HG03378 (cell line): ENCODE measurements around the gene DRAXIN.

ENCODE experiments used
- ATAC-seq: cut with Tn5 transposase; IDR thresholded peaks from one replicate; pipeline ENCODE4 v1.9.1; 2021; ENCODE audit warnings: mild to moderate bottlenecking, moderate library complexity; ENCODE audit not compliant: unreplicated experiment

The DRAXIN gene

GRCh38 chr1:11735531-11735853 is 44.0 kb downstream of the DRAXIN start:
- no peak for ATAC-seq

GRCh38 chr1:11735854-11736745 is 44.6 kb downstream of the DRAXIN start, which contains the start of gene AGTRAP:
AGTRAP (plus strand) TSS chr1:11736136; CDS start chr1:11736209, 73 bp downstream.
- ATAC-seq, result no peak

- no peak for ATAC-seq
Measured at GRCh38 chr1:11736746-11737639, 45.5 kb downstream of the DRAXIN start.

- ATAC-seq, result no peak
Measured at GRCh38 chr1:11738096-11738495, 46.6 kb downstream of the DRAXIN start.

DNA sequence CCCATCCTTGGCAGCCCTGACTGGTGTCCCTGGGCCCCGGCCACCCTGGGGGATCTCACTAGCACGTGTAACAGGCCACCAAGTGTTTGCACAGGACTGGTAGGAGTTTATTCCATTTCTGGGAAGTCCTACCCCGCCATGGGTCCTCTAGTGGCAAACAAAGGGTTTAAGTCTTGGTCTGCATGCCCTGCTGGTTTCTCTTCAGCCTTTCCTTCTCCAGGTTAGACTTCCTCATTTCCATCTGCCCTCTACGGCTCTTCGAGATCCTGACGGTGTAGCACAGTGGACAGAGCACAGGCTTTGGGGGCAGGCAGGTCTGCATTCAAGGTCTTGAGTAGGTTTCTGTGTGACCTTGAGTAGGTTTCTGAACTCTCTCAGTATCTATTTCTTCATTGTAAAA is 47.3 kb downstream of the DRAXIN start:
- no peak for ATAC-seq

GRCh38 chr1:11740258-11741192 is 49.0 kb downstream of the DRAXIN start:
- no peak for ATAC-seq

GRCh38 chr1:11741482-11741881 is 50.0 kb downstream of the DRAXIN start:
- no peak for ATAC-seq

GRCh38 chr1:11741919-11742558 is 50.5 kb downstream of the DRAXIN start:
- ATAC-seq, result no peak

- no peak for ATAC-seq
Measured at GRCh38 chr1:11744287-11744686, 52.8 kb downstream of the DRAXIN start.

- ATAC-seq, result no peak
Measured at GRCh38 chr1:11746092-11746491, 54.6 kb downstream of the DRAXIN start.

DNA sequence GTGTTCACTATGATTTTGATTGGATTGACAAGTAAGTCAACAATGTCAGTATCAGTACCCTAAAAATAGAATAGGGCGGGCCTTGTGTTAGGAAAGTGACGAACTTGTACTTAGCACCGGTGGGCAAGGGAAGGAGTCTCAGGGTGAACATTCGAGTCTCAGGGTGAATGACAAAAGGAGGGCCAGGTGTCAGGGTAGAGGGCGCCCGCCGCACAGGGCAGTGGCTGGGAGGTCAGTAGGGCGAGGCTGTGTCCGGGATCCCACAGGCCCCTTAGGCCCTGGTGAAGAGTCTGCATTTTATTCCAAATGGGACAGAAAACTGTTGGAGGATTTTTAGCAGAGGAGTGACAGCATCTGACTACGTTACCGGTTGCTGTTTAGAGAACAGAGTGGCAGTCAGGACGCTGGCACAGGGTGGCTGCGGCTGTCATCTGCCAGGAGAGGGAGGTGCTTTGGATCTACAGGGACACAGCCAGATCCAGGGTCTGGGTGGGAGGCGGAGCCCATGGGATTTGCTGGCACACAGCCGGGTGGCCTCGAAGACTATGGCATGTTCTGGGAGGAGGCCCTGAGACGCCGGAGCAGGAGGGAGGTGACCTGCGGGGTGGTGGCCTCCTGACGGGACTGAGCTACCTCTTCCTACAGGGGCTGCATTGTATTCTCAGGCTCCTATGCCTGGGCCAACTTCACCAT is 55.4 kb downstream of the DRAXIN start:
- ATAC-seq, result no peak

DNA sequence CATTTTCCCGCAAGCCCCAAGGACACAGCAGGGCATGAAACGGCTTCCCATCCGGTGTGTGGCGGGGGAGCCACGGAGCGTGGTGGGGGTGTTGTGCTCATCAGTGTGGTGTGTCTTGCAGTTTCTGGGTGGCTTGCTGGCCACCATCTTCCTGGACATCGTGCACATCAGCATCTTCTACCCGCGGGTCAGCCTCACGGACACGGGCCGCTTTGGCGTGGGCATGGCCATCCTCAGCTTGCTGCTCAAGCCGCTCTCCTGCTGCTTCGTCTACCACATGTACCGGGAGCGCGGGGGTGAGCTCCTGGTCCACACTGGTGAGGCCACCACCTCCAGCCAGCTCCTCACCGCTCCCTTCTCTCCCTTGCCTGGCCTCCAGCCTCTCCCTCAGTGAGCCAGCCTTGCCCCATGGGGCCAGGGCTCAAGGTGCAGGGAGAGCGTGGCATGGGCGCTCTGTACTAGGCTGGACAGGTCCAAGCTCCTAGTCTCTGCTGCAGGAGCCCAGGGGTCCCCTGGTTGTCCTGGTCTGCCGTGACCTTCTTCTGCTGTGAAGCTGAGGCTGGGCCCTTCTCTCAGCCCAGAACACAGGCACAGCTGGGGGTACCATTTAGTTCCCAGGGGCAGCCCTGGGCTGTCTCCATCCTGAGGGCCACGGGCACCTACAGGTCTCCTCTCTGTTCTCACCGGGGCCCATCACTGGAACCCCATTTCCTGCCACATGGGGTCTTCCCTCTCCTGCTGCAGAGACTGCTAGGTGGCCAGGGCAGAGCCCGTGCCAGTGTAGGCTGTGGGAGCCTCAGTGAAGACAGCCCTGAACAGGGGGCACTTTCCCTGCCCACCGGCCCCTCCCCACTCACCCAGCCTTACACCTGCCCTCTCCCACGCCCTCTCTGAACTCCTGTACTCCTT is 57.0 kb downstream of the DRAXIN start:
- ATAC-seq, result no peak

GRCh38 chr1:11749203-11749689 is 57.7 kb downstream of the DRAXIN start:
- ATAC-seq, result no peak

DNA sequence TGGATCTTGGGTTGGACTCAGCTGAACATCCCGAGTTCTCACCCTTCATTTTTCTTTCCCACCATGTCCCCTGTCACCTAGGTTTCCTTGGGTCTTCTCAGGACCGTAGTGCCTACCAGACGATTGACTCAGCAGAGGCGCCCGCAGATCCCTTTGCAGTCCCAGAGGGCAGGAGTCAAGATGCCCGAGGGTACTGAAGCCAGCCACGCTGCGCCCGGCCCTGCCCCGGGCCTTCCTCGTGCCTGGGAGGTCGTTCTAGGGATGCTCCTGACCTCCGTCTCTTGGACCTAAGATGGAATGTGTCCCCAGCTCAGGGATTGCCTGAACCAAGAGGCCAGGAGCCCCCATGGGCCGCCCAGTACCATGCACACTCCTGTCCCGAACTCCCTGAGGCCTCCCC is 58.5 kb downstream of the DRAXIN start:
- no peak for ATAC-seq

DNA sequence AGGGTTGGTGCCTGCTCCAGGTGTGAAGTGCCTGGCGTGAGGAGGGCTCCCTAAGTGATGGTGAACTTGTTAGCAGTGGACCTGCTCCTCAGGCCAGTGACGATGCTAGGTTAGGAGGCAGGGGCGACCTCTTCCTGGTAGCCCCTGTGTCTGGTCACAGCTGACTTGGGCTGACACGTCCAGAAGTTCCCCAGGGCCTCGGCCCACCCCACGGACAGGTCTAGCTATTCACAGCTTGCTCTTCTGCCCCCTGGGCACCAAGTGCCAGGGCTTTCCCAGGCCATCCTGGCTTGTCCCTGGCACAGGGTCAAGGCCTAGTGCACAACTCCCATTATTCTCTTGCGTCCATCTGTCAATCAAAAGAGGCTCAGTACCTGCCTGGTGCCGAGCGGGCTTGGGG is 59.6 kb downstream of the DRAXIN start:
- no peak for ATAC-seq

DNA sequence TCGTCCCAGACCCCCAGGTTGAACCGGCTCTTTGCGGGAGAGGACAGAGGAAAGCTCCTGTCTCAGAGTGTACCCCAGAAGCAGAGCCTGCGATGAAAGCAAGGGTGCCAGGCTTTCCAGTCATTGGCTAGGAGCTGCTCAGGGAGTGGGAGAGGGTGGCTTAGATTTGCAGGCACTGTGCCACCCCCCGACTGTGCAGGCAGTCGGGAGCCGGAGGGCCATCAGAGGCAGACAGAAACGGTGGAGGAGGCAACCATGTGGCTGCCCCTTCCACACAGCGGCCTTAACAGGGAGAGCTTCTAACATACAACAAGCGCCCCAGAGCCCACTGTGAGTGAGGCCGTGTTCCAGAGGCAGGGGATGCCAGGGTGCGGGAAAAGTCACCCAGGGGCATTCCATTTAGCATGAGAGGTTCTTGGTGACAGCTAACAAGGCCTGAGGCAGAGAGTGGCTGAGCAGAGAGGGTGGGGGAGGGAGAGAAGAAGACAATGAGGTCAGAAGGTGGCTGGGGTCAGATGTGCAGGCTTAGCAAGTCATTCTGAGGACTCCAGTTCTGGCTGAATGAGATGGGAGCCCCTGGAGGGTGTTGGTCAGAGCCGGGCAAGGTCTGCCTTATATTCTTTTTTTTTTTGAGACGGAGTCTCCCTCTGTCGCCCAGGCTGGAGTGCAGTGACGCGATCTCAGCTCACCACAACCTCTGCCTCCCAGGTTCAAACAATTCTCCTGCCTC is 61.0 kb downstream of the DRAXIN start:
- ATAC-seq, result no peak

GRCh38 chr1:11753555-11754208 is 62.2 kb downstream of the DRAXIN start:
- ATAC-seq, result no peak
